HG03521 (cell line): Measurements from ENCODE around the gene SNPH.

ENCODE experiments used
- ATAC-seq: cut with Tn5 transposase; IDR thresholded peaks from one replicate; pipeline ENCODE4 v1.9.1; 2021; ENCODE audit warnings: mild to moderate bottlenecking, moderate library complexity; ENCODE audit not compliant: unreplicated experiment

Gene SNPH

GRCh38 chr20:1323256-1323655 is 57.2 kb downstream of the SNPH start:
- no peak for ATAC-seq

GRCh38 chr20:1323830-1324597 is 57.9 kb downstream of the SNPH start:
- ATAC-seq = no peak

GRCh38 chr20:1324598-1325172 is 58.6 kb downstream of the SNPH start:
- ATAC-seq = no peak

GRCh38 chr20:1325173-1326030 is 59.3 kb downstream of the SNPH start:
- peak; percentile 78 for ATAC-seq

- no peak for ATAC-seq
These were observed 60.2 kb downstream of the SNPH start for GRCh38 chr20:1326031-1326930.

- no peak for ATAC-seq
These were observed 61.2 kb downstream of the SNPH start for GRCh38 chr20:1327241-1327653.

- ATAC-seq = no peak
These were observed 62.0 kb downstream of the SNPH start for GRCh38 chr20:1327827-1328679.

GRCh38 chr20:1328680-1329330 is 62.7 kb downstream of the SNPH start, which contains the start of gene SDCBP2:
Gene SDCBP2 (minus strand): TSS chr20:1329139. CDS start chr20:1320416, 8,723 bp downstream.
- ATAC-seq = no peak

- ATAC-seq = no peak
These were observed 64.2 kb downstream of the SNPH start for GRCh38 chr20:1330075-1330830.

GRCh38 chr20:1331101-1331500 is 65.0 kb downstream of the SNPH start:
- no peak for ATAC-seq

GRCh38 chr20:1331801-1332453 is 65.8 kb downstream of the SNPH start:
- ATAC-seq = no peak

GRCh38 chr20:1332749-1333300 is 66.7 kb downstream of the SNPH start:
- no peak for ATAC-seq

GRCh38 chr20:1333462-1334369 is 67.6 kb downstream of the SNPH start:
- ATAC-seq = no peak

GRCh38 chr20:1334370-1334731 is 68.3 kb downstream of the SNPH start:
- ATAC-seq = no peak

GRCh38 chr20:1334761-1335160 is 68.7 kb downstream of the SNPH start:
- no peak for ATAC-seq

GRCh38 chr20:1335961-1336698 is 70.0 kb downstream of the SNPH start:
- ATAC-seq = no peak
